IPS-18c (cell line): ENCODE data around the gene NTN5.
A peak's percentile ranks its signal among the peaks of the same experiment; 100 is the strongest.
"Not testable (repeated sequence)": the region's sequence is repeated elsewhere in the genome, so short reads cannot be mapped to it uniquely, and the experiment has no call there.

Experiments used
- H3K4me3 ChIP-seq: 2 replicates; pipeline ENCODE4 v1.7.0; 2013; ENCODE audit warnings: low read depth, mild to moderate bottlenecking, low read length, moderate library complexity; ENCODE audit not compliant: insufficient read depth
- H3K9me3 ChIP-seq: one replicate; pipeline ENCODE4 v1.6.1; 2013; ENCODE audit warnings: mild to moderate bottlenecking, low read length, moderate library complexity; ENCODE audit not compliant: control insufficient read depth, insufficient read depth

Gene NTN5

DNA sequence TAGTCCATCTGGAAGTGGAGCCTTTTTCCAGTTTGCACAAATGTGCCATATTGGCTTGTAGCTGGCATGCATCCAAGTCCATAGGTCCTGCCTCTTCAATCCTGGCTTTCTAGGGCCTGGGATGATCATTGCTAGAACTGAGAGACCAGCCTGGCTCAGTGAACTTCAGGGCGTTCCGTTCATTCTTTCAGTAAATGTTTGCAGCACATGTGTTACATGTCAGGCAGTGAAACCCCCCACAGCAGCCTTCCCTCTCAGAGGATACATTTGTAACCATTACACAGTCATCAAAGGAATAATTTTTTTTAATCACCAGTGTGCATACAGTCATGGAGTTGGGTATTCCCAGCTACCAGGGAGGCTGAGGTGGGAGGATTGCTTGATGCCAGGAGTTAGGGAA is 32.6 kb upstream of the NTN5 start:
- Histone ChIP-seq H3K4me3 (no peak overlapping the region), H3K9me3 (no peaks in the 10 kb centered on the region)

GRCh38 chr19:48703316-48703715 is 30.5 kb upstream of the NTN5 start:
- Histone ChIP-seq H3K9me3 (no peaks in the 10 kb centered on the region), H3K4me3 (no peak overlapping the region)

DNA sequence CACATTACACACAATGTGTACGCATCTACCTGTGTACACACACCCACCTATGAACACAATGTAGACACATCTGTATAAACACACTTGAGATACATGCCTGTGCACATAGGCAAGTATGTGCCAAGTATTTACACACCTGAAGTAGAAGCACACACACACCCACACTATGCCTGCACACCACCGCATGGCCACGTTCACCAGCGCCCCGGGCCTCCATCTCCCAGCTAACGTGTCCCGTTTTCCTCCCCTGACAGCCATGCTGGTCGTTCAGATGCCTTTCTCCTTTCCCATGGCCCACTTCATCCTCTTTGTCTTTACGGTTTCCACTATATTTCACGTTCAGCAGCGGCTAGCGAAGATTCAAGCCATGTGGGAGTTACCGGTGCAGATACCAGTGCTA is 29.9 kb upstream of the NTN5 start:
- H3K4me3 ChIP-seq: no peak overlapping the region

GRCh38 chr19:48698046-48698445 is 25.2 kb upstream of the NTN5 start:
- Histone ChIP-seq H3K9me3 (no peaks in the 10 kb centered on the region), H3K4me3 (no peak overlapping the region)

More for the DNA sequence above, 29.9 kb upstream of the NTN5 start:
- no peaks in the 10 kb centered on the region for H3K9me3 ChIP-seq

- H3K9me3 ChIP-seq: peaks cover 2% of the 10 kb centered on the region
- peak overlapping the region; percentile 85 for H3K4me3 ChIP-seq
These were observed 23.7 kb upstream of the NTN5 start for GRCh38 chr19:48696353-48697010.

- H3K9me3 ChIP-seq: peaks cover 2% of the 10 kb centered on the region
- peak within 1 kb of the TSS; percentile 85 for H3K4me3 ChIP-seq
These were observed 23.0 kb upstream of the NTN5 start, which contains the start of gene FUT2 for GRCh38 chr19:48695743-48696352. TSS of gene FUT2 (plus strand) at chr19:48695971. CDS start at chr19:48702957, 6,986 bp downstream.

DNA sequence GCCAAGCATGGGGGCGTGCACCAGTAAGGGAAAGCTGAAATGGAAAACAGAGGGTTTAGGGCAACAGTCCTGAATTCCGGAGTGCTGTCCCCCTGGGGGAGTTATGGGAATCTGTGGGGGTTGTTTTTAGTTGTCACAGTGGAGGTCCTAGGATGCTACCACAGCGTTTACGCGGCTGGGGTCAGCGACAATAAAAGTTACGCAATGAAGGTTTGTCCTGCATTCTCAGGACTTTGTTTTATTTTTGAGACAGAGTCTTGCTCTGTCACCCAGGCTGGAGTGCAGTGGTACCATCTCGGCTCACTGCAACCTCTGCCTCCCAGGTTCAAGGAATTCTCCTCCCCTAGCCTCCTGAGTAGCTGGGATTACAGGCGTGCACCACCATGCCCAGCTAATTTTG is 20.8 kb upstream of the NTN5 start:
- H3K4me3 ChIP-seq: not testable (repeated sequence)

GRCh38 chr19:48689449-48689848 is 16.6 kb upstream of the NTN5 start:
- H3K4me3 ChIP-seq: no peak overlapping the region

More for the DNA sequence above, 20.8 kb upstream of the NTN5 start:
- not testable (repeated sequence) for H3K9me3 ChIP-seq

GRCh38 chr19:48687776-48688175 is 15.0 kb upstream of the NTN5 start:
- H3K4me3 ChIP-seq: no peak overlapping the region
- H3K9me3 ChIP-seq: peaks cover 4% of the 10 kb centered on the region

More at GRCh38 chr19:48689449-48689848, 16.6 kb upstream of the NTN5 start:
- H3K9me3 ChIP-seq: peaks cover 4% of the 10 kb centered on the region

DNA sequence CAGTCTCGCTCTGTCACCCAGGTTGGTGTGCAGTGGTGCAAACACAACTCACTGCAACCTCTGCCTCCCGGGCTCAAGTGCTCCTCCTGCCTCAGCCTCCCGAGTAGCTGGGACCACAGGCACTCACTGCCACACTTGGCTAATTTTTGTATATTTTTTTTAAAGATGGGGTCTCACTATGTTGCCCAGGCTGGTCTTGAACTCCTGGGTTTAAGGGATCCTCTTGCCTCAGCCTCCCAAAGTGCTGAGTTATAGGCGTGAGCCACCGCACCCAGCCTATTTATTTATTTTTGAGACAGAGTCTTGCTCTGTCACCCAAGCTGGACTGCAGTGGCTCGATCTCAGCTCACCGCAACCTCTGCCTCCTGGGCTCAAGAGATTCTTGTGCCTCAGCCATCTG is 13.8 kb upstream of the NTN5 start:
- H3K9me3 ChIP-seq, H3K4me3 ChIP-seq: not testable (repeated sequence)

DNA sequence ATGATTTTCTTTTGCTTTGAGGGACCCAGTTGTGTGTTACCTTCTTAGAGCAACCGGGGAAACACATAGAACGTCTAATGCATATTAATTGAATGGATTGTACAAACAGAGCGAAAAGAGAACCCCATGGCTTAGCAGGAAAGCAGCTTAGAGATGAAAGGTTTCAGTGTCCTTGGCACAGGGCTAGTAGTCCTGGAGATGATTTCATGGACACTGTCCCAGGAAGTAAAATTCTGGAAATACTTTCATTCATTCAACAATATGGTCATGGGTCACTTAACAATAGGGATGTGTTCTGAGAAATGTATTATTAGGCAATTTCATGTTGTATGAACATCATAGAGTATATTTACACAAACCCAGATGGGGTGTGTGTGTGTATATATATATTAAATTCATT is 13.3 kb upstream of the NTN5 start:
- H3K9me3 ChIP-seq: peaks cover 2% of the 10 kb centered on the region
- no peak overlapping the region for H3K4me3 ChIP-seq

GRCh38 chr19:48685583-48685982 is 12.8 kb upstream of the NTN5 start:
- H3K4me3 ChIP-seq: no peak overlapping the region
- peaks cover 2% of the 10 kb centered on the region for H3K9me3 ChIP-seq

DNA sequence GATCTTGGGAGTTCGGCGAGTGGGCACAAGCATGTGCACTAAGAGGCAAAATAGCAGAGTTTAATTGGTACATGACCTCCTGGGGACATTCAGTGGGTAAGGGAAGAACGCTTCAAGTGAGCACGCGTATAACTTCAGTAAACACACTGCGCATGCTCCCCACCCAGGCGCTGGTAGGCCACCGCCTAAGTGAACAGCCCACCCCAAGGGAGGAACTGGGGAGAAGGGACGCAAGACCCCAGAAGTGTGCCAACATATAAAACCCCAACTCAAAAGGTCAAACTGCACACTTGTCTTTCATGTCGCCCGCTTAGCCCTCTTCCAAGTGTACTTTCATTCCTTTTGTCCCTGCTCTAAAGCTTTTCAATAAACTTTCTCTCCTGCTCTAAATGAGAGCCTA is 10.5 kb upstream of the NTN5 start:
- Histone ChIP-seq H3K9me3 (peaks cover 2% of the 10 kb centered on the region), H3K4me3 (no peak overlapping the region)

- Histone ChIP-seq H3K9me3 (peaks cover 2% of the 10 kb centered on the region), H3K4me3 (no peak overlapping the region)
These were observed 8.3 kb upstream of the NTN5 start for GRCh38 chr19:48681127-48681470.

DNA sequence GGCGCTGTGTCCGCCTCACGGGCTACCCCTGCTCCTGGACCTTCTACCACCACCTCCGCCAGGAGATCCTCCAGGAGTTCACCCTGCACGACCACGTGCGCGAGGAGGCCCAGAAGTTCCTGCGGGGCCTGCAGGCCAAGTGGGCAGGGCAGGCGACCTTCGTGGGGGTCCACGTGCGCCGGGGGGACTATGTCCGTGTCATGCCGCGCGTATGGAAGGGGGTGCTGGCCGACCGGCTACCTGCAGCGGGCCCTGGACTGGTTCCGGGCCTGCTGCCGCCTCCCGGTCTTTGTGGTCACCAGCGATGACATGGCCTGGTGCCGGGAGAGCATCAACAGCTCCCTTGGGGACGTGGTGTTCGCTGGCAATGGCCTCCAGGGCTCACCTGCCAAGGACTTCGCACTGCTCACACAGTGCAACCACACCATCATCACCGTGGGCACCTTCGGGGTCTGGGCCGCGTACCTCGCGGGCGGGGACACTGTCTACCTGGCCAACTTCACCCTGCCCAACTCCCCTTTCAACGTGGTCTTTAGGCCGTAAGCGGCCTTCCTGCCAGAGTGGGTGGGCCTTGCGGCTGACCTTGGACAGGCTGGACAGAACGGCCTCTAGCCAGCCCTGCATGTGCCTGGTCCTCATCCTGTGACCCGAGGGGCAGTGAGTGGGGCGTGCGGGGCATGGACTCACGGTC is 7.8 kb upstream of the NTN5 start:
- H3K9me3 ChIP-seq: peaks cover 2% of the 10 kb centered on the region
- no peak overlapping the region for H3K4me3 ChIP-seq

- not testable (repeated sequence) for H3K9me3 ChIP-seq, H3K4me3 ChIP-seq
These were observed 7.2 kb upstream of the NTN5 start for GRCh38 chr19:48680006-48680405.

GRCh38 chr19:48678201-48678600 is 5.4 kb upstream of the NTN5 start:
- Histone ChIP-seq H3K4me3 (no peak overlapping the region), H3K9me3 (no peaks in the 10 kb centered on the region)

GRCh38 chr19:48676887-48677286 is 4.1 kb upstream of the NTN5 start:
- Histone ChIP-seq H3K9me3 (no peaks in the 10 kb centered on the region), H3K4me3 (no peak overlapping the region)
